ENCODE results near the gene LAGE3.

GRCh38 chrX:154502098-154502497 is 23.0 kb upstream of the LAGE3 start:
- no peak for TF ChIP-seq CTCF (IDR thresholded peaks at IDR 0.05)
- no peak for TF ChIP-seq POLR2AphosphoS5 (IDR thresholded peaks at IDR 0.05; ENCODE audit: low read depth, low read length)
- no peak for TF ChIP-seq SIN3A (IDR thresholded peaks at IDR 0.05; ENCODE audit: borderline replicate concordance, insufficient read depth, low read depth, low read length)
- no peak for TF ChIP-seq REST (IDR thresholded peaks at IDR 0.05; ENCODE audit: insufficient read depth in 1 of 2, low read depth in 2 of 2, low read length in 1 of 2)
